Tibial nerve (tissue), 4 donors: ENCODE data around the gene CSN2. TPM values are rescaled to one million over a fixed set of nuclear protein-coding genes. Genes with fewer than 3 reads are reported as not detected.
"Not testable (repeated sequence)": the region's sequence is repeated elsewhere in the genome, so short reads cannot be mapped to it uniquely, and the experiment has no call there.

Experiments
- DNase-seq, 2 donors: peaks; one replicate each; pipeline ENCODE4 v3.0.0-alpha.2; 2019; ENCODE audit warnings: low spot score in 2 of 2
- H3K27ac ChIP-seq, 4 donors: fragments of 200-600 bp; sonication (generic) in 3 of 4; one replicate each; pipeline ENCODE4 v1.5.1; 2017 to 2019; ENCODE audit warnings: mild to moderate bottlenecking in 1 of 4
- H3K27me3 ChIP-seq, 2 donors: fragments of 200-600 bp; sonication (generic) in 1 of 2; one replicate each; pipeline versions ENCODE4 v1.5.1 to v1.6.0; 2017 to 2019
- H3K36me3 ChIP-seq, 3 donors: fragments of 200-600 bp; sonication (generic); one replicate each; pipeline ENCODE4 v1.5.1; 2018 to 2019
- H3K4me1 ChIP-seq, 4 donors: fragments of 200-600 bp; sonication (generic) in 3 of 4; one replicate each; pipeline ENCODE4 v1.5.1; 2017 to 2019
- H3K4me3 ChIP-seq, 4 donors: fragments of 200-600 bp; sonication (generic) in 3 of 4; one replicate each; pipeline ENCODE4 v1.5.1; 2017 to 2019; ENCODE audit warnings: mild to moderate bottlenecking in 1 of 4, moderate library complexity in 1 of 4
- H3K9me3 ChIP-seq, 4 donors: fragments of 200-600 bp; sonication (generic) in 3 of 4; one replicate each; pipeline ENCODE4 v1.5.1; 2017 to 2019
- EP300 ChIP-seq, 2 donors: sonication (generic); formaldehyde crosslinking; IDR thresholded peaks; one replicate each; pipeline ENCODE4 v1.6.1; 2017; ENCODE audit warnings: antibody characterized with exemption in 2 of 2, mild to moderate bottlenecking in 1 of 2
- POLR2A ChIP-seq, 2 donors: fragments of 450-650 bp; IDR thresholded peaks; one replicate each; pipeline ENCODE4 v1.6.1; 2017; ENCODE audit warnings: antibody characterized with exemption in 2 of 2, mild to moderate bottlenecking in 2 of 2, moderate library complexity in 2 of 2
- WGBS, 2 donors: methylation state at CpG; one replicate each; pipeline ENCODE4 v1.1.5; 2018; 5-methylcytosine and 5-hydroxymethylcytosine counted together
- total RNA-seq, 4 donors: library from RNA; depleted of rRNA; stranded (reverse); fragments of >200 nt; gene quantifications; one replicate each; pipeline ENCODE4 v1.1.0, GENCODE V29; 2016
- TF ChIP-seq, protein P1 (sequence below), 5 experiments: fragments of 200-600 bp in 3 of 5; fragments of 450-650 bp in 2 of 5; sonication (generic) in 3 of 5; IDR thresholded peaks; one replicate each; pipeline ENCODE4 v1.5.1; 2016 to 2019; ENCODE audit warnings: antibody characterized with exemption in 5 of 5, mild to moderate bottlenecking in 3 of 5, moderate library complexity in 2 of 5

CSN2 gene
- total RNA-seq, 4 donors from 2014 or later = not detected

DNA sequence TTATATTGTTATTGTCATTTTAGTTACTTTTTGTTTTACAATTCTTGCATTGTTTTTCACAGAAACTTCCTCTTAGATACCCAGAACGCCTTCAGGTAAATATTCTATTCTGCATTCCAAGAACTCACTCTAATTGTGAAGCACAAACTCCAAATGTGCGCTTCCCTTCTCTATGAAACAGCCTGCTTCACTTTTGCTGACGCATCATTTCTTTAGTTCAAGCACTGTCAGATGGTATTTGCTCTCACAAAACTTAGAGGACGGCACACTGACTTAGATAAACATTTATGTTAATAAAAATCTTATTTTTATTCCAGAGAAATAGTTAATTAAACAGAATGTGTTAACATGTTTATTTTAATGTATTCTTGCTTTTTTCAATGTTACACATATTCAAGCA lies 31.4 kb downstream of the CSN2 start:
- Histone ChIP-seq H3K4me1 (no peaks in the 10 kb centered on the region), H3K4me3 (no peak overlapping the region), H3K36me3 (no peaks in the 10 kb centered on the region), H3K27ac (no peak overlapping the region), H3K9me3 (no peaks in the 10 kb centered on the region), H3K27me3 (no peaks in the 10 kb centered on the region)
- 64 to 72% methylated on average over 4 of the region's 4 CpGs for WGBS, 2 donors
- no peak for DNase-seq
- TF ChIP-seq, protein P1, sequence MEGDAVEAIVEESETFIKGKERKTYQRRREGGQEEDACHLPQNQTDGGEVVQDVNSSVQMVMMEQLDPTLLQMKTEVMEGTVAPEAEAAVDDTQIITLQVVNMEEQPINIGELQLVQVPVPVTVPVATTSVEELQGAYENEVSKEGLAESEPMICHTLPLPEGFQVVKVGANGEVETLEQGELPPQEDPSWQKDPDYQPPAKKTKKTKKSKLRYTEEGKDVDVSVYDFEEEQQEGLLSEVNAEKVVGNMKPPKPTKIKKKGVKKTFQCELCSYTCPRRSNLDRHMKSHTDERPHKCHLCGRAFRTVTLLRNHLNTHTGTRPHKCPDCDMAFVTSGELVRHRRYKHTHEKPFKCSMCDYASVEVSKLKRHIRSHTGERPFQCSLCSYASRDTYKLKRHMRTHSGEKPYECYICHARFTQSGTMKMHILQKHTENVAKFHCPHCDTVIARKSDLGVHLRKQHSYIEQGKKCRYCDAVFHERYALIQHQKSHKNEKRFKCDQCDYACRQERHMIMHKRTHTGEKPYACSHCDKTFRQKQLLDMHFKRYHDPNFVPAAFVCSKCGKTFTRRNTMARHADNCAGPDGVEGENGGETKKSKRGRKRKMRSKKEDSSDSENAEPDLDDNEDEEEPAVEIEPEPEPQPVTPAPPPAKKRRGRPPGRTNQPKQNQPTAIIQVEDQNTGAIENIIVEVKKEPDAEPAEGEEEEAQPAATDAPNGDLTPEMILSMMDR (IDR thresholded peaks at IDR 0.05) = no peak
- no peak for TF ChIP-seq EP300 (IDR thresholded peaks at IDR 0.05)
- no peak for TF ChIP-seq POLR2A (IDR thresholded peaks at IDR 0.05)

DNA sequence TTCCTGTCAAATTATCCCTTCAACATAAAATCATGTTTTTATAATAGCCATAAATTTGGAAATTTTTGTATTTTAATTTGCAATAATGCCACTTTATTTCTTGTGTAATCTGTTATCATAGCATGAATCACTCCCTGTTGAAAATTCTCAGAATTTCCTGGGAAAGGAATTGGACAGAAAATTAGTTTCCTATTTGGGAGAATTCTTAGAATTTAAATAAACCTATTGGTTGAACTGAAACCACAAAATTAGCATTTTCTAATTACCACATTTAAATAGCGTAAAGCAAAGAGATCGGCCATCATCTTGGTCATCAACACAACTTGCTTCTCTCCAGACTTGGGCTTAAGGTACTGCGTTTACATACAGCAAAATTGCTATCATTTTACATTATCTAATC lies 34.8 kb downstream of the CSN2 start, which contains the start of gene CSN1S1:
Gene CSN1S1 (plus strand): TSS at position 301 of the 400 bp plus-strand sequence. CDS start 1,488 bp downstream, outside the sequence.
- Histone ChIP-seq H3K36me3 (no peaks in the 10 kb centered on the region), H3K9me3 (peaks cover 0 to 4% (median 0%) of the 10 kb centered on the region in 4 donors), H3K4me3 (no peak within 1 kb of the TSS), H3K27ac (no peak within 1 kb of the TSS), H3K4me1 (no peaks in the 10 kb centered on the region), H3K27me3 (no peaks in the 10 kb centered on the region)
- 96 to 97% methylated on average over 3 of the region's 3 CpGs for WGBS, 2 donors
- DNase-seq = no peak
- no peak for TF ChIP-seq EP300 (IDR thresholded peaks at IDR 0.05)
- TF ChIP-seq, protein P1 (IDR thresholded peaks at IDR 0.05) = no peak
- TF ChIP-seq POLR2A (IDR thresholded peaks at IDR 0.05) = no peak

DNA sequence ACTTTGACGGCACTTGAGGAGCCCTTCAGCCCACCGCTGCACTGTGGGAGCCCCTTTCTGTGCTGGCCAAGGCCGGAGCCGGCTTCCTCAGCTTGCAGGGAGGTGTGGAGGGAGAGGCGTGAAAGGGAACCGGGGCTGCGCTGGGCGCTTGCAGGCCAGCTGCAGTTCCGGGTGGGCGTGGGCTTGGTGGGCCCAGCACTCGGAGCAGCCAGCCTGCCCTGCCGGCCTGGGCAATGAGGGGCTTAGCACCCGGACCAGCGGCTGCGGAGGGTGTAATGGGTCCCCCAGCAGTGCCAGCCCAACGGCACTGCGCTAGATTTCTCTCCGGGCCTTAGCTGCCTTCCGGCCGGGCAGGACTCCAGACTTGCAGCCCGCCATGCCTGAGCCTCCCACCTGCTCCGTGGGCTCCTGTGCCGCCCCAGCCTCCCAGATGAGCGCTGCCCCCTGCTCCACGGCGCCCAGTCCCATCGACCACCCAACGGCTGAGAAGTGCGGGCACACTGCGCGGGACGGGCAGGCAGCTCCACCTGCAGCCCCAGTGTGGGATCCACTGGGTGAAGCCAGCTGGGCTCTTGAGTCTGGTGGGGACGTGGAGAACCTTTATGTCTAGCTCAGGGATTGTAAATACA lies 41.6 kb downstream of the CSN2 start:
- H3K4me1 ChIP-seq, H3K27ac ChIP-seq, H3K4me3 ChIP-seq, H3K27me3 ChIP-seq, DNase-seq, H3K9me3 ChIP-seq, H3K36me3 ChIP-seq: not testable (repeated sequence)
- 92 to 93% methylated on average over 19 of the region's 33 CpGs for WGBS, 2 donors

DNA sequence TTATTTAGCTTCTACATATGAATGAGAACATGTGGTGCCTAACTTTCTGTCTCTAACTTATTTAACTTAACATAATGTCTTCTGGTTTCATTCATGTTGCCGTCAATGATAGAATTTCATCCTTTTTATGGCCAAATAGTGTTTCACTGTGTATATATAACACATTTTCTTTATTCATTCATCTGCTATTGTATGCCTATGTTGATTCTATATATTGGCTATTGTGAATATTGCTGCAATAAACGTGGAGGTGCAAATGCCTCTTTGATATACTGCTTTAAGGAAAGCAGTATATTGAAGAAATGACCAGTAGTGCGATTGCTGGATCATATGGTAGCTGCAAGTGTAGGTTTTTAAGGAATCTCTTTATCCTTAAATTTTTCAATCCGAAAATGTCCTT lies 44.7 kb downstream of the CSN2 start:
- Histone ChIP-seq H3K27me3 (no peaks in the 10 kb centered on the region), H3K9me3 (no peaks in the 10 kb centered on the region), H3K27ac (no peak overlapping the region), H3K36me3 (no peaks in the 10 kb centered on the region), H3K4me3 (no peak overlapping the region), H3K4me1 (no peaks in the 10 kb centered on the region)
- DNase-seq = no peak
- WGBS, 2 donors = 49 to 50% methylated on average over 4 of the region's 4 CpGs
- no peak for TF ChIP-seq EP300 (IDR thresholded peaks at IDR 0.05)
- TF ChIP-seq, protein P1 (IDR thresholded peaks at IDR 0.05) = no peak
- no peak for TF ChIP-seq POLR2A (IDR thresholded peaks at IDR 0.05)

DNA sequence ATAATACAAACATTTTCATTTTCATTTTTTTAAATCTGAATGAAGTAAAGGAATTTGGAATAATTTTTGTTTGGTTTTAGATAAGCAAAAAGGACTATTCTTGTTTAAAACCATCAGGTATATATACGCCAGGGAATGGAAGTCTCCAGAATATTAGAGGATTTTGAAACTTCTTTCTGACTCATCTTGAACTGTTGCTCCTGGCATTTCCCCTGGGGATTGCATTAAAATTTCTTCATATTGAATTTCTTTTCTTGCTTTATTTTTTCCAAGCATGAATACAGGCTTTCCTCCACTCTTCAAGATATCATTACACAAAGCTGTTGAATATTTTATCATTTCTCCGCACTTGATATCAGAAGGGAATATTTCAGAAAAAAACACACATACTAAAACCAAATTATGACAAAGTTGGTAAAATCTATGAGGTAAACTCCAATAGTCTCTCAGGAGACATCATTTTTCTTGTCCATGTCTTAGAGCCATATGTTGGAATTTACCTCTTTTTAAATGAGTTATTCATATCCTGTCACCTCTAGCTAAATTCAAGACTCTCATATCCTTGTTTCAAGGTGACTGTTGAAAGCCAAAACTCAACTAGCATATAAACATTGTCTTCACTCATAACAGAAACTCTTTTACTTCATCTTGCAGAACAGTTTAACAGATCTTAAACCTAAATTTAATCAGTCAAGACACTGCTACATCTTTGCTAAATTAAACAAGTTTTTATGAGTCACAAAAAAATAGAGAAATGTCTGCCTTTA lies 55.3 kb downstream of the CSN2 start:
- Histone ChIP-seq H3K9me3 (no peaks in the 10 kb centered on the region), H3K27me3 (no peaks in the 10 kb centered on the region), H3K4me1 (no peaks in the 10 kb centered on the region), H3K36me3 (no peaks in the 10 kb centered on the region), H3K4me3 (no peak overlapping the region), H3K27ac (no peak overlapping the region)
- no peak for DNase-seq
- TF ChIP-seq EP300 (IDR thresholded peaks at IDR 0.05) (no peak), POLR2A (IDR thresholded peaks at IDR 0.05) (no peak)
- TF ChIP-seq, protein P1 (IDR thresholded peaks at IDR 0.05) = no peak
- 79 to 85% methylated on average over 2 of the region's 2 CpGs for WGBS, 2 donors
